Natural killer cell (primary cell): Measurements from ENCODE around the gene ADD1. TPM values are rescaled to one million over a fixed set of nuclear protein-coding genes. Genes with fewer than 3 reads are reported as not detected.

Source experiments
- ATAC-seq, 3 donors: fragments of 150-1000 bp in 2 of 3; fragments of 200-7000 bp in 1 of 3; cut with Tn5 transposase; 1 replicate in 1 of 3; 2 replicates in 2 of 3; pipeline ENCODE4 v1.10.0; 2021; ENCODE audit warnings: mild to moderate bottlenecking in 2 of 3, moderate library complexity in 2 of 3
- DNase-seq, 2 donors: peaks; one replicate each; pipeline versions ENCODE4 v3.0.0 to v3.0.0-alpha.2; 2013 to 2021; ENCODE audit warnings: mixed read lengths in 1 of 2
- H3K27ac ChIP-seq: one replicate; pipeline ENCODE4 v1.5.1; 2013; ENCODE audit warnings: mild to moderate bottlenecking, low read length
- H3K27me3 ChIP-seq: one replicate; pipeline ENCODE4 v1.6.1; 2013; ENCODE audit warnings: low read length; ENCODE audit not compliant: control insufficient read depth, insufficient read depth
- H3K36me3 ChIP-seq: one replicate; pipeline ENCODE4 v1.6.1; 2013; ENCODE audit warnings: low read length; ENCODE audit not compliant: control insufficient read depth, insufficient read depth
- H3K4me1 ChIP-seq: one replicate; pipeline ENCODE4 v1.6.1; 2013; ENCODE audit warnings: low read length; ENCODE audit not compliant: control insufficient read depth, insufficient read depth
- H3K4me3 ChIP-seq: one replicate; pipeline ENCODE4 v1.5.1; 2013; ENCODE audit warnings: low read length
- H3K9me3 ChIP-seq: one replicate; pipeline ENCODE4 v1.6.1; 2013; ENCODE audit warnings: low read length; ENCODE audit not compliant: control insufficient read depth, insufficient read depth
- H3K27ac Mint-ChIP-seq, 2 donors: one replicate each; pipeline ENCODE4 v1.8.0; 2022; ENCODE audit warnings: mild to moderate bottlenecking in 2 of 2, mixed read lengths in 2 of 2, moderate library complexity in 1 of 2
- H3K27me3 Mint-ChIP-seq, 2 donors: one replicate each; pipeline ENCODE4 v1.8.0; 2022; ENCODE audit warnings: low read depth in 2 of 2, mixed read lengths in 2 of 2
- H3K36me3 Mint-ChIP-seq: one replicate; pipeline ENCODE4 v1.8.0; 2022; ENCODE audit warnings: mixed read lengths
- H3K4me1 Mint-ChIP-seq, 2 donors: one replicate each; pipeline ENCODE4 v1.8.0; 2022; ENCODE audit warnings: mixed read lengths in 2 of 2
- H3K4me3 Mint-ChIP-seq: one replicate; pipeline ENCODE4 v1.8.0; 2022; ENCODE audit warnings: mild to moderate bottlenecking, moderate library complexity, mixed read lengths
- H3K9me3 Mint-ChIP-seq, 2 donors: one replicate each; pipeline ENCODE4 v1.8.0; 2022; ENCODE audit warnings: mixed read lengths in 2 of 2
- WGBS: methylation state at CpG from one replicate; pipeline ENCODE4 v1.1.7; 2013; ENCODE audit warnings: missing lambda C conversion rate; ENCODE audit not compliant: insufficient coverage; 5-methylcytosine and 5-hydroxymethylcytosine counted together
- intact Hi-C: fragments of 100-400 bp; cut with micrococcal nuclease; formaldehyde crosslinking; loops from one replicate; pipeline ENCODE4 v1.14.2; 2022
- total RNA-seq, 4 donors: library from RNA; stranded (reverse); fragments of 120-200 nt in 1 of 4; gene quantifications; one replicate each; pipeline versions ENCODE4 v1.2.3 to v1.2.4, GENCODE V29; 2013 to 2022
- TF ChIP-seq, protein P1 (sequence below): fragments of 200-600 bp; IDR thresholded peaks from one replicate; pipeline ENCODE4 v1.8.0; 2022; ENCODE audit warnings: antibody characterized with exemption

ADD1 gene
- total RNA-seq, 3 donors from 2014 or later (not counting 1 experiment from before 2014, with no cell fraction given), result 383 to 465 (median 452) TPM

DNA sequence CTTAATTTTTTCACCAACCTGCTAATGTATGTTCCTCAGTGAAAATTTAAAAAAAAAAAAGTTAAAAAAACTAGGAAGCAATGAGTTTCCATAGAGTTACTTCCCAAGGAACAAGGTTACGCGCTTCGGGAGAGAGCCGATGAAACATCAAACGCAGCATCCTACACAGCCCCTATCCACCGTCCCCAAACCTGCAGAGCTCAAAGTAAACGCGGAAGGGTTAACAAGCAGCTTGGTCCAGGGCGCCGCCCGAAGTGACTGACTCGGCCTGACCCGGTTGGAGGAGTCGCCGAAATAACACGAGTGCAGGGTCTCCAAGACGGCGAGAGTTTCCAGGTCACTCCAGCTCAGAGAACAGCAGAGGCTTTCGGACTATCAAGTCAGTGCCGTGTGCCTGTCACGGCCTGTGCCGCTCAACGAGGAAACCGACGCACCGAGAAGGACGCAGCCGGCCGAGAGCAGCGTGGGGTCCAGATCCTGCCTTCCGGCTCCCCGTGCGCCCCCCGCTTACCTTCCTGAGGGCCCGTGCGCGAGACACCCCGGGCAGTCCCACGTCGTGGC is 119.0 kb downstream of the ADD1 start:
- H3K4me3 ChIP-seq, result peak overlapping the region; percentile 71
- H3K36me3 Mint-ChIP-seq, result peaks cover 5% of the 10 kb centered on the region
- DNase-seq (no peak), ATAC-seq (peak; percentile 34 to 43 (median 39))
- intact Hi-C loops, result loop anchor here (2.0 to 10.0 kb wide), 4 partner anchors 28 to 544 kb away; partner anchors contain the start of genes CFAP99 and ZFYVE28
- H3K4me3 Mint-ChIP-seq, result peak overlapping the region; percentile 91
- TF ChIP-seq, protein P1, sequence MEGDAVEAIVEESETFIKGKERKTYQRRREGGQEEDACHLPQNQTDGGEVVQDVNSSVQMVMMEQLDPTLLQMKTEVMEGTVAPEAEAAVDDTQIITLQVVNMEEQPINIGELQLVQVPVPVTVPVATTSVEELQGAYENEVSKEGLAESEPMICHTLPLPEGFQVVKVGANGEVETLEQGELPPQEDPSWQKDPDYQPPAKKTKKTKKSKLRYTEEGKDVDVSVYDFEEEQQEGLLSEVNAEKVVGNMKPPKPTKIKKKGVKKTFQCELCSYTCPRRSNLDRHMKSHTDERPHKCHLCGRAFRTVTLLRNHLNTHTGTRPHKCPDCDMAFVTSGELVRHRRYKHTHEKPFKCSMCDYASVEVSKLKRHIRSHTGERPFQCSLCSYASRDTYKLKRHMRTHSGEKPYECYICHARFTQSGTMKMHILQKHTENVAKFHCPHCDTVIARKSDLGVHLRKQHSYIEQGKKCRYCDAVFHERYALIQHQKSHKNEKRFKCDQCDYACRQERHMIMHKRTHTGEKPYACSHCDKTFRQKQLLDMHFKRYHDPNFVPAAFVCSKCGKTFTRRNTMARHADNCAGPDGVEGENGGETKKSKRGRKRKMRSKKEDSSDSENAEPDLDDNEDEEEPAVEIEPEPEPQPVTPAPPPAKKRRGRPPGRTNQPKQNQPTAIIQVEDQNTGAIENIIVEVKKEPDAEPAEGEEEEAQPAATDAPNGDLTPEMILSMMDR, result no peak
- under 1% methylated on average over 40 of the region's 40 CpGs for WGBS
- H3K9me3 ChIP-seq, result no peaks in the 10 kb centered on the region
- H3K36me3 ChIP-seq, result peaks cover 10% of the 10 kb centered on the region
- no peaks in the 10 kb centered on the region for H3K27me3 Mint-ChIP-seq
- peak overlapping the region; percentile 71 for H3K27ac ChIP-seq
- H3K4me1 ChIP-seq, result peaks cover 26% of the 10 kb centered on the region
- H3K27ac Mint-ChIP-seq, result peak overlapping the region; percentile 88 to 90
- peaks cover 39 to 47% of the 10 kb centered on the region in 2 donors for H3K4me1 Mint-ChIP-seq
- H3K9me3 Mint-ChIP-seq, result no peaks in the 10 kb centered on the region
- no peaks in the 10 kb centered on the region for H3K27me3 ChIP-seq

DNA sequence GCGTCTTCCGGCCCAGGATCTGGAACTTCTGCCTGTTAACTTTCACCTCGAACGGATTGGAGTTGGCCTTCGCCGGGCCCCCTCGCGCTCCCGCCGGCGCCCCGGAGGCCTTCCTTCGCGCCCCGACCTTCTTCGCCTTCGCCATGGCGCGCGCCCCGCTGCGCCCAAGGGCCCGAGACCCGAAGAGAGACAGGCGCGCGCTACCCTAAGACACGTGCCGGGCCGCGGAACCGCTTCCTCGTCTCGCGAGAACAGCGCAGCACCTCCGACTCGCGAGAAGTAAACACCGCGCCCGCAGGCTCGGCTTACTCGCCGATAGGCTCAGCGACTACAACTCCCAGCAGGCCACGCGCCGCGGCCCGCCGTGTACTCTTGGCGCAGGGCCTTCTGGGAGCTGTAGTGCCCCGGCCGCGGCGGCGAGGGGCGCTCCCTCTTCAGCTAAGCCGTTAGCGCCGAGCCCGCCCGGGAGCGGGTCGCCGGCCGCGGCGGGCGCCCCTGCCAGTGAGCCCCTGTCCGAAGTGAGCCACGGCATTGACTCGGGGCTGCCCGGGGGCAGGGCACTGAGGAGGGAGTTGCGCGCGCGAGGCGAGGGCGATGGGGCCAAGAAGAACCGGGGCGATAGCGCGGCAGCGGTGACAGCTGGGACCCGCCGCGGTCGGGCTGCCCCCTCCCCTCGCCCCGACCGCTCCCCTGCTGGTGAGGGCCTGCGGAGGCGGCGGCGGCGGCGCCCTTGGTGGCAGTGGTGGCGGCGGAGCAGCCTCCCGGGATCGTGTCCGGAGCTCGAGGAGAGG is 119.7 kb downstream of the ADD1 start, which contains the start of the genes GRK4 and NOP14:
Gene GRK4, plus strand, starts transcription at position 397 of the 791 bp plus-strand sequence. CDS start 500 bp downstream, outside the sequence.
Gene NOP14, minus strand, starts transcription at position 232 of the 791 bp plus-strand sequence. Its CDS starts 87 bp downstream, at position 145.
- under 1% methylated on average over 105 of the region's 105 CpGs for WGBS
- no peaks in the 10 kb centered on the region for H3K27me3 Mint-ChIP-seq
- peak within 1 kb of the TSS; percentile 91 for H3K4me3 Mint-ChIP-seq
- ATAC-seq (peak; percentile 91 to 98 (median 93)), DNase-seq (peak; percentile 94 to 99)
- H3K9me3 Mint-ChIP-seq, result no peaks in the 10 kb centered on the region
- H3K36me3 ChIP-seq, result peaks cover 3% of the 10 kb centered on the region
- H3K4me3 ChIP-seq, result peak within 1 kb of the TSS; percentile 71
- no peaks in the 10 kb centered on the region for H3K27me3 ChIP-seq
- TF ChIP-seq, protein P1, result peak; percentile 46
- H3K9me3 ChIP-seq, result no peaks in the 10 kb centered on the region
- peaks cover 26% of the 10 kb centered on the region for H3K4me1 ChIP-seq
- no peaks in the 10 kb centered on the region for H3K36me3 Mint-ChIP-seq
- peak within 1 kb of the TSS; percentile 88 to 90 for H3K27ac Mint-ChIP-seq
- intact Hi-C loops, result loop anchor here (2.0 to 10.0 kb wide), 4 partner anchors 29 to 545 kb away; partner anchors contain the start of genes CFAP99 and ZFYVE28
- H3K4me1 Mint-ChIP-seq, result peaks cover 32 to 47% of the 10 kb centered on the region in 2 donors
- H3K27ac ChIP-seq, result peak within 1 kb of the TSS; percentile 71

DNA sequence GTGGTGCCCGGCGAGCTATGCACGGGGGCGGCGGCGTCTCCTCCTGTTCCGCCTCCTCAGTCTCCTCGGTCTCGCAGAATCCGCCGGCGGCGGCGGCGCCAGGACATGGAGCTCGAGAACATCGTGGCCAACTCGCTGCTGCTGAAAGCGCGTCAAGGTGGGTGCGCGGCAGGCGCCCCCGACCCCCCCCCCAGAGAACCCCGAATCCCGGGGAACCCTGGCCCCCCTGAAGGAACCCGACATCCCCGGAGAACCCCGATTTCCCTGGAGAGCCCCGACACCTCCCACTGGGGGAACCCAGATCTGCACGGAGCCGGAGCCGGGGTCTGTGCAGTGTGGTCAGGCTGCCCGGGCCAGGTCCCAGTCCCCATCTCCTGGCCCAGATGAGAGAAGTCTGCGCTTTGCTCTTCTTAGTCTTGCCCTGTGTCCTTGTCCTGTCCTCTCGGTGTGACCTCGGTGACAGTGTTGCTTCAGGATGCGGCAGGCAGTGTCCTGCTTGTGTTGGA is 120.4 kb downstream of the ADD1 start:
- Mint-ChIP-seq H3K27ac (peak overlapping the region; percentile 43 to 90), H3K9me3 (no peaks in the 10 kb centered on the region), H3K36me3 (no peaks in the 10 kb centered on the region), H3K4me3 (peak overlapping the region; percentile 91), H3K4me1 (peaks cover 28 to 42% of the 10 kb centered on the region in 2 donors), H3K27me3 (no peaks in the 10 kb centered on the region)
- Histone ChIP-seq H3K4me3 (peak overlapping the region; percentile 50), H3K27me3 (no peaks in the 10 kb centered on the region), H3K36me3 (no peaks in the 10 kb centered on the region), H3K4me1 (peaks cover 26% of the 10 kb centered on the region), H3K9me3 (no peaks in the 10 kb centered on the region), H3K27ac (no peak overlapping the region)
- TF ChIP-seq, protein P1, result no peak
- intact Hi-C loops, result loop anchor here (2.0 to 10.0 kb wide), 4 partner anchors 29 to 545 kb away; partner anchors contain the start of genes CFAP99 and ZFYVE28
- no peak for DNase-seq
- ATAC-seq, result peak in 2 of 3 donors; percentile 20 to 27
- under 1% methylated on average over 38 of the region's 38 CpGs for WGBS
